Esophagus squamous epithelium (tissue), 5 donors: ENCODE data around the gene HOATZ. TPM values are rescaled to one million over a fixed set of nuclear protein-coding genes. Genes with fewer than 3 reads are reported as not detected.

Experiments used
- DNase-seq: peaks from one replicate; lab custom pipeline; 2025; lab: John Stamatoyannopoulos, UW
- H3K27ac ChIP-seq, 4 donors: fragments of 200-600 bp; sonication (generic); one replicate each; pipeline ENCODE4 v1.5.1; 2016 to 2019; ENCODE audit warnings: mild to moderate bottlenecking in 1 of 4
- H3K27me3 ChIP-seq, 4 donors: fragments of 200-600 bp; sonication (generic); 1 replicate in 3 of 4; 2 replicates in 1 of 4; pipeline versions ENCODE4 v1.5.1 to v1.6.0; 2017 to 2021; ENCODE audit warnings: antibody characterized with exemption in 1 of 4
- H3K36me3 ChIP-seq, 3 donors: fragments of 200-600 bp; sonication (generic); one replicate each; pipeline ENCODE4 v1.5.1; 2016 to 2019
- H3K4me1 ChIP-seq, 3 donors: fragments of 200-600 bp; sonication (generic); one replicate each; pipeline ENCODE4 v1.5.1; 2017 to 2019
- H3K4me3 ChIP-seq, 4 donors: fragments of 200-600 bp; sonication (generic); 1 replicate in 3 of 4; 2 replicates in 1 of 4; pipeline ENCODE4 v1.5.1; 2016 to 2019; ENCODE audit warnings: mild to moderate bottlenecking in 2 of 4, moderate library complexity in 1 of 4
- H3K9me3 ChIP-seq, 3 donors: fragments of 200-600 bp; sonication (generic); one replicate each; pipeline ENCODE4 v1.5.1; 2016 to 2019
- CTCF ChIP-seq, 6 experiments: fragments of 450-650 bp in 4 of 6; fragments of 200-600 bp in 2 of 6; sonication (generic) in 2 of 6; IDR thresholded peaks; one replicate each; pipeline ENCODE4 v1.5.1; 2016 to 2019; ENCODE audit warnings: antibody characterized with exemption in 6 of 6, mild to moderate bottlenecking in 4 of 6, moderate library complexity in 4 of 6
- POLR2A ChIP-seq, 4 donors: fragments of 450-650 bp; IDR thresholded peaks; one replicate each; pipeline ENCODE4 v1.6.1; 2017; ENCODE audit warnings: antibody characterized with exemption in 4 of 4, mild to moderate bottlenecking in 4 of 4, moderate library complexity in 3 of 4
- WGBS, 2 donors: methylation state at CpG; one replicate each; pipeline ENCODE4 v1.1.5; 2018; 5-methylcytosine and 5-hydroxymethylcytosine counted together
- intact Hi-C: fragments of 100-400 bp; cut with DNase I; formaldehyde crosslinking; loops from one replicate; pipeline ENCODE4 v1.15.0; 2022
- total RNA-seq, 4 donors: library from RNA; depleted of rRNA; stranded (reverse); fragments of >200 nt; gene quantifications; one replicate each; pipeline ENCODE4 v1.1.0, GENCODE V29; 2016
- donor health status: DM: yes; HTN: yes; CAD: no.

HOATZ gene
- total RNA-seq, 4 donors from 2014 or later, result not detected

DNA sequence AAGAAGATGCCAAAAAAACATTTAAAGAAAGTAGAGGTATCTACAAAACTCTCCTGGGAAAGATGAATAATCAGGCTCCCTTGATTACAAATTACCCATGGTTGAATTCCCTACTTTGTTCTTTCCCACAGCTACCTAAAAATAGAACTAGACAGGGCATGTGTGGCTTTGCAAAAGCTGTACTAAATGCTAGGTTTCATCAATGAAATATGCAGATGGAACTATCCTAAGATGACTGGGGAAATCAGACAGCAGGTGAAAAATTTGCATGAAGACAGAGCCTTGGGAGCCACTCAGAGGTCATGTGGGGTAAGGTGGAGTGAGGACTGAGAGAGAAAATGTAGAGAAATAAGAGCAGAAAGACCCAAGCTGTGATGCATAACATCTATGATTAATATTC, 40.7 kb downstream of the HOATZ start:
- TF ChIP-seq CTCF (IDR thresholded peaks at IDR 0.05) (no peak), POLR2A (IDR thresholded peaks at IDR 0.05) (no peak)
- intact Hi-C loops, result loop anchor here (10.0 kb wide), 1 partner anchor 100 kb away; no protein-coding TSS in a partner anchor
- Histone ChIP-seq H3K4me3 (no peak overlapping the region), H3K36me3 (no peaks in the 10 kb centered on the region), H3K9me3 (no peaks in the 10 kb centered on the region), H3K4me1 (peaks cover 0 to 16% (median 3%) of the 10 kb centered on the region in 3 donors), H3K27me3 (no peaks in the 10 kb centered on the region), H3K27ac (no peak overlapping the region)
- no peak for DNase-seq

DNA sequence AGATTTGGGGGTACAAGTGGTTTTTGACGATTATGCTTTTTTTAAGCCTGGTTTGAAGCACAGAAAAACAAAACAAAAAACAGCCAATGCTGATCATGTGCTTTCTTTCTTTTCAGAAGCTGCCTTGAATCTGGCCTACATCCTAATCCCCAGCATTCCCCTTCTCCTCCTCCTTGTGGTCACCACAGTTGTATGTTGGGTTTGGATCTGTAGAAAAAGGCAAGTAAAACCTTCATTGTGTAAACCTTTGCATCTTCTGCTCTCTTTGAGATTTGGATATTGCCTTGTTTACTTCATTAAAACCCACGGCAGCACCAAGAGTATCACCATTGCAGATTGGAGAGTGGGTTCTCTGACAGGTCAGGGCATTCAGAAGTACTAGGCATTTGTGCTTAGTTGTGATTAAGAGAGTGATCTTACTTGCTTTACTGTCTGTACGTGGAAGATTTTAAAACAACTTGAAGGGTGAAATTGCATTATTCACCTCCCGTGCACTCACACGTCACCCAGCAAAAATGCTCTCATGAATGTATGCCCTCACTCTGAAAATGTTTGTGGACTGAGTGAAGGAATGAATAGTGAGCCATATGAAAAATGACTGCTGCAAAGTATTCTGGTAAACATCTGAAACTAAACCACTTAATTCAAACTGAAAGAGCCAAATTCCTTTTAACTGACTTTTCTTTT, 43.0 kb downstream of the HOATZ start:
- Histone ChIP-seq H3K27ac (peak overlapping the region in 1 of 4 donors; percentile 49), H3K4me1 (peaks cover 0 to 16% (median 3%) of the 10 kb centered on the region in 3 donors), H3K27me3 (no peaks in the 10 kb centered on the region), H3K4me3 (no peak overlapping the region), H3K36me3 (no peaks in the 10 kb centered on the region), H3K9me3 (no peaks in the 10 kb centered on the region)
- TF ChIP-seq CTCF (IDR thresholded peaks at IDR 0.05) (no peak), POLR2A (IDR thresholded peaks at IDR 0.05) (no peak)
- intact Hi-C loops, result loop anchor here (10.0 kb wide), 1 partner anchor 103 kb away; no protein-coding TSS in a partner anchor
- 68 to 74% methylated on average over 5 of the region's 5 CpGs for WGBS, 2 donors
- DNase-seq, result no peak

- no peak for DNase-seq
- H3K9me3 ChIP-seq, result no peaks in the 10 kb centered on the region
- no peaks in the 10 kb centered on the region for H3K27me3 ChIP-seq
- peaks cover 0 to 6% (median 1%) of the 10 kb centered on the region in 3 donors for H3K4me1 ChIP-seq
- H3K36me3 ChIP-seq, result no peaks in the 10 kb centered on the region
- no peak overlapping the region for H3K4me3 ChIP-seq
- TF ChIP-seq CTCF (IDR thresholded peaks at IDR 0.05), result no peak
- no peak for TF ChIP-seq POLR2A (IDR thresholded peaks at IDR 0.05)
- no peak overlapping the region for H3K27ac ChIP-seq
- WGBS, 2 donors, result 70 to 94% methylated on average over 6 to 10 of the region's 11 CpGs
- intact Hi-C loops, result loop anchor here (10.0 kb wide), 1 partner anchor 105 kb away; no protein-coding TSS in a partner anchor
Measured at GRCh38 chr11:111559800-111560464, 45.4 kb downstream of the HOATZ start.

DNA sequence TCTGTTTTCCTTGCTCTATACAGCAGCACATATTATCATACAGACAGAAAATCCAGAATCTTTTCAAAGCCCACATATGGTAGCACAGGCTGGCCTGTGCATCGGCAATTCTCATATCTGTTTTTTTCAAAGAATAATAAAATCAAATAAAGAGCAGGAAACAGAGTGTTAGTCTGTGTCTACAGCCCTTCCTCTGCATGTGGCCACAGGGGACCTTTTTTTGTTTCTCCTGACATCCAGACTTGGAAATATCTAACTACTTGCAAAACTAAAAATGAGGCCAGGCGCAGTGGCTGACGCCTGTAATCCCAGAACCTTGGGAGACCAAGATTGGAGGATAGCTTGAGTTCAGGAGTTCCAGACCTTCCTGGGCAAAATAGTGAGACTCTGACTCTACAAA, 46.2 kb downstream of the HOATZ start:
- WGBS, 2 donors, result 81 to 92% methylated on average over 3 of the region's 3 CpGs
- TF ChIP-seq CTCF (IDR thresholded peaks at IDR 0.05), result no peak
- no peak for TF ChIP-seq POLR2A (IDR thresholded peaks at IDR 0.05)
- no peaks in the 10 kb centered on the region for H3K27me3 ChIP-seq
- no peak overlapping the region for H3K27ac ChIP-seq
- intact Hi-C loops, result no loop called here
- DNase-seq, result no peak
- no peaks in the 10 kb centered on the region for H3K9me3 ChIP-seq
- H3K4me3 ChIP-seq, result no peak overlapping the region
- H3K4me1 ChIP-seq, result no peaks in the 10 kb centered on the region
- H3K36me3 ChIP-seq, result no peaks in the 10 kb centered on the region

DNA sequence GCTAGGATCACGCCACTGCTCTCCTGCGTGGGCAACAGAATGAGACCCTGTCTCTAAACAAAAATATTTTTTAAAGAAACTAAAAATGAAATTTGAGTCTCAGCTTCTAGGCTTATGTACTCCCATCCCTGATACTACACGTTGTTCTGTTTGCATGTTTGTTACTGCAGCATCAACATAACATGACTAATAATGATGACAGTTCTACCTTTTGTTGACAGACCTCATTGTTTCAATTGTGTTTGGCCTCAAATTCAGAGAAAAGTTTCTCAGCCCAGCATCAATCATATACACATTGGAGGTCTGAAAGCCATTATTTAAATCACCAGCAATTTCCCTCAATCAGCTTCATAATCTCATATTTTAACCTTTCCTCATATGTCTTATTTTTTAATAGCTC, 46.7 kb downstream of the HOATZ start:
- 74 to 79% methylated on average over 3 of the region's 3 CpGs for WGBS, 2 donors
- no peak overlapping the region for H3K27ac ChIP-seq
- no peaks in the 10 kb centered on the region for H3K4me1 ChIP-seq
- no peaks in the 10 kb centered on the region for H3K36me3 ChIP-seq
- no peak overlapping the region for H3K4me3 ChIP-seq
- H3K27me3 ChIP-seq, result no peaks in the 10 kb centered on the region
- TF ChIP-seq CTCF (IDR thresholded peaks at IDR 0.05), result no peak
- intact Hi-C loops, result no loop called here
- DNase-seq, result no peak
- H3K9me3 ChIP-seq, result no peaks in the 10 kb centered on the region
